Activated CD8-positive, alpha-beta T cell treated with anti-CD3 and anti-CD28 coated beads for 36 hours (primary cell): ENCODE results near the gene PNMT. TPM values are rescaled to one million over a fixed set of nuclear protein-coding genes. Genes with fewer than 3 reads are reported as not detected.

ENCODE experiments used
- ATAC-seq: fragments of 200-7000 bp; cut with Tn5 transposase; one replicate; pipeline ENCODE4 v1.10.0; 2021; ENCODE audit warnings: mild to moderate bottlenecking, moderate library complexity
- CTCF ChIA-PET: fragments of 350-600 bp; sonication (Branson Sonifier 250); formaldehyde crosslinking; loops from one replicate; lab custom pipeline; 2021; ENCODE audit warnings: antibody characterized with exemption; lab: Charles Lee
- POLR2A ChIA-PET: fragments of 350-600 bp; sonication (Branson Sonifier 250); formaldehyde crosslinking; loops from one replicate; lab custom pipeline; 2021; ENCODE audit warnings: antibody characterized with exemption; lab: Charles Lee
- DNase-seq: peaks from one replicate; pipeline ENCODE4 v3.0.0-alpha.2; 2020
- H3K27ac Mint-ChIP-seq: one replicate; pipeline ENCODE4 v1.8.0; 2021; ENCODE audit warnings: mild to moderate bottlenecking, mixed read lengths
- H3K27me3 Mint-ChIP-seq: one replicate; pipeline ENCODE4 v1.8.0; 2021; ENCODE audit warnings: mixed read lengths
- H3K36me3 Mint-ChIP-seq: one replicate; pipeline ENCODE4 v1.8.0; 2021; ENCODE audit warnings: low read depth, mixed read lengths
- H3K4me1 Mint-ChIP-seq: one replicate; pipeline ENCODE4 v1.8.0; 2021; ENCODE audit warnings: low read depth, mixed read lengths
- H3K4me3 Mint-ChIP-seq: one replicate; pipeline ENCODE4 v1.8.0; 2021; ENCODE audit warnings: mild to moderate bottlenecking, moderate library complexity, mixed read lengths
- H3K9me3 Mint-ChIP-seq: one replicate; pipeline ENCODE4 v1.8.0; 2021; ENCODE audit warnings: mixed read lengths
- CTCF ChIP-seq: fragments of 200-600 bp; IDR thresholded peaks from one replicate; pipeline ENCODE4 v1.8.0; 2022; ENCODE audit warnings: antibody characterized with exemption, mild to moderate bottlenecking
- intact Hi-C: fragments of 100-400 bp; cut with micrococcal nuclease; formaldehyde crosslinking; loops from one replicate; pipeline ENCODE4 v1.10.0; 2022
- total RNA-seq, 2 experiments: library from RNA; stranded (reverse); gene quantifications; one replicate each; pipeline ENCODE4 v1.2.3, GENCODE V29; 2021

PNMT gene
- total RNA-seq, 2 experiments from 2014 or later, result 0.40 TPM; not detected in 1

DNA sequence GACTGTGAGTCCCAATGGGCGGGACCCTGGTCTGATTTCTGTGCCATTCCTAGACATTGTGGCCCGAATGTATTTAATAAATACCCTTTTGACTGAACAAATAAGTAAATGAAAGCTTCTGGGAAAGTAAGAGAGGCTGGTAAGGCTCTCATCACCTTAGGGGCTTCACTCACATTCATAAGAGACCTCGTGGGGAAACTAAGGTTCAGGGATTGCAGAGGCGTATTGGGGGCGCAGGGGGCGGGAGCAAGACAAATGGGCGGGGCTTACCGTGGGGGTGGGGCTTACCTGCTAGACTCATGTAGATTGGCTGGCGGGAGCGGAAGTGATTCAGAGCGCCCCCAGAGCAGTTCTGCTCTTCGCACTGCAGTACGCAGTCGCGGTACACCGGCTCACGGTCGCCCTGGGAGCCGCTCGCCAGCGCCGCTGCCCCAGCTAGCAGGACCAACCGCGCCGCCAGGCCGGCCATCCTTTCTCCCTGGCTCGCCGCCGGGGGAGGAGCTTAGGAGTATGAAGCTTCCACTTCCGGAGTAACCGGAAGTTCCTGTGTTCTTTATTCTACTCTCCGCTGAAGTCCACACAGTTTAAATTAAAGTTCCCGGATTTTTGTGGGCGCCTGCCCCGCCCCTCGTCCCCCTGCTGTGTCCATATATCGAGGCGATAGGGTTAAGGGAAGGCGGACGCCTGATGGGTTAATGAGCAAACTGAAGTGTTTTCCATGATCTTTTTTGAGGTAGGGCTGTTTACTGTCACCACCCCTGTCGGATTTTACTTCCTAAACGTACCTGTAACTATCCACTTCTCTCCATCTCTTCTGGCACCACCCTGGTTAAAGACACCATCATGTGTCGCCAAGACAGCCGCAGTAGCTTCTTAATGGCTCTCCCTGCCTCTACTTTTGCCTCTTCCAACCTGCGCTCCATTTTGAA is 19.6 kb downstream of the PNMT start, which contains the start of gene PGAP3:
TSS of gene PGAP3 (minus strand) at position 512 of the 929 bp plus-strand sequence. CDS start at position 469, 43 bp downstream.
- Mint-ChIP-seq H3K27ac (peak within 1 kb of the TSS; percentile 93), H3K4me1 (peaks cover 20% of the 10 kb centered on the region), H3K4me3 (peak within 1 kb of the TSS; percentile 93), H3K9me3 (no peaks in the 10 kb centered on the region), H3K36me3 (peaks cover 8% of the 10 kb centered on the region), H3K27me3 (no peaks in the 10 kb centered on the region)
- CTCF ChIA-PET, result interaction anchor here (1.0 to 2.6 kb wide), 10 partner anchors 9 to 66 kb away, joined by 3 to 9 read pairs (median 4); no protein-coding TSS in a partner anchor
- intact Hi-C loops, result loop anchor here (5.0 kb wide), 1 partner anchor 44 kb away; the partner anchor contains the start of gene MIEN1
- peak; percentile 97 for ATAC-seq
- no peak for TF ChIP-seq CTCF
- POLR2A ChIA-PET, result interaction anchor here (0.7 to 2.7 kb wide), 13 partner anchors 8 to 125 kb away, joined by 3 to 15 read pairs (median 3); partner anchors contain the start of genes ERBB2 and MIEN1
- DNase-seq, result peak; percentile 96

DNA sequence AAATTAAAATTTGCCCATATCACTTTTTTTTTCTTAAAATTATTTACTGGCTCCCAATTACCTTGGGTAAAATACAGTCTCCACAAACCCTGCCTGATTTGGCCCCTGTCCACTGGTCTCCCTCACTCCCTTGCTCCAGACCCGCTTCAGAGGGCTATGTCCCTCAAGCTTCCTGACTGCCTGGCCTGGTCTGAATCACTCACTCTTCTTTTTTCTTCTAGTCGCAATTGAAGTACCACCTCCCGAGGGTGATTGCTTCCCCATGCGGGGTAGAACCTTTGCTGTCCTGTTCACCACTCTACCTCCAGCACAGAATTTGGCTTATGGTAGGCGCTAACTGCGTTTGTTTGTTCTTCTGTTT is 20.2 kb downstream of the PNMT start:
- no peaks in the 10 kb centered on the region for H3K9me3 Mint-ChIP-seq
- intact Hi-C loops, result loop anchor here (5.0 kb wide), 1 partner anchor 44 kb away; the partner anchor contains the start of gene MIEN1
- DNase-seq (no peak), ATAC-seq (no peak)
- peak overlapping the region; percentile 93 for H3K4me3 Mint-ChIP-seq
- H3K4me1 Mint-ChIP-seq, result peaks cover 20% of the 10 kb centered on the region
- TF ChIP-seq CTCF, result no peak
- H3K27ac Mint-ChIP-seq, result peak overlapping the region; percentile 93
- ChIA-PET CTCF (interaction anchor here (1.0 to 2.6 kb wide), 10 partner anchors 10 to 398 kb away, joined by 3 to 9 read pairs (median 4); no protein-coding TSS in a partner anchor), POLR2A (interaction anchor here (0.7 to 2.7 kb wide), 10 partner anchors 9 to 114 kb away, joined by 3 to 15 read pairs (median 3); partner anchors contain the start of genes ERBB2 and MIEN1)
- H3K36me3 Mint-ChIP-seq, result peaks cover 6% of the 10 kb centered on the region
- no peaks in the 10 kb centered on the region for H3K27me3 Mint-ChIP-seq

GRCh38 chr17:39688945-39689344 is 20.7 kb downstream of the PNMT start:
- POLR2A ChIA-PET, result interaction anchor here (0.7 to 2.7 kb wide), 4 partner anchors 13 to 36 kb away, joined by 3 to 15 read pairs (median 4); no protein-coding TSS in a partner anchor
- H3K9me3 Mint-ChIP-seq, result no peaks in the 10 kb centered on the region
- peak overlapping the region; percentile 93 for H3K4me3 Mint-ChIP-seq
- no peaks in the 10 kb centered on the region for H3K27me3 Mint-ChIP-seq
- ATAC-seq, result no peak
- CTCF ChIA-PET, result interaction anchor here (1.0 to 2.6 kb wide), 4 partner anchors 35 to 398 kb away, joined by 3 to 9 read pairs (median 4); no protein-coding TSS in a partner anchor
- no peak for DNase-seq
- peaks cover 20% of the 10 kb centered on the region for H3K4me1 Mint-ChIP-seq
- H3K36me3 Mint-ChIP-seq, result peaks cover 6% of the 10 kb centered on the region
- intact Hi-C loops, result loop anchor here (5.0 kb wide), 1 partner anchor 43 kb away; the partner anchor contains the start of gene MIEN1
- no peak for TF ChIP-seq CTCF
- peak overlapping the region; percentile 93 for H3K27ac Mint-ChIP-seq

- peaks cover 1% of the 10 kb centered on the region for H3K4me1 Mint-ChIP-seq
- POLR2A ChIA-PET, result interaction anchor here (1.6 kb wide), 1 partner anchor 18 kb away, joined by 4 read pairs; no protein-coding TSS in a partner anchor
- no peak for TF ChIP-seq CTCF
- DNase-seq (no peak), ATAC-seq (no peak)
- H3K36me3 Mint-ChIP-seq, result peaks cover 2% of the 10 kb centered on the region
- CTCF ChIA-PET, result interaction anchor here (0.6 to 3.2 kb wide), 2 partner anchors 26 to 41 kb away, joined by 4 to 13 read pairs; no protein-coding TSS in a partner anchor
- intact Hi-C loops, result no loop called here
- no peak overlapping the region for H3K27ac Mint-ChIP-seq
- no peak overlapping the region for H3K4me3 Mint-ChIP-seq
- no peaks in the 10 kb centered on the region for H3K9me3 Mint-ChIP-seq
- peaks cover 11% of the 10 kb centered on the region for H3K27me3 Mint-ChIP-seq
Measured at GRCh38 chr17:39694593-39694992, 26.3 kb downstream of the PNMT start.
